Ovary (tissue), 3 donors: ENCODE measurements around the gene GPR183.

ENCODE experiments used
- POLR2A ChIP-seq: fragments of 450-650 bp; IDR thresholded peaks from one replicate; pipeline ENCODE4 v1.6.1; 2017; ENCODE audit warnings: antibody characterized with exemption, mild to moderate bottlenecking, moderate library complexity
- TF ChIP-seq, protein P1 (sequence below), 3 donors: fragments of 450-650 bp in 2 of 3; fragments of 200-600 bp in 1 of 3; IDR thresholded peaks; one replicate each; pipeline versions ENCODE4 v1.5.1 to v1.8.0; 2016 to 2022; ENCODE audit warnings: antibody characterized with exemption in 3 of 3, mild to moderate bottlenecking in 1 of 3
- donor health status: DM: no; HTN: no; CAD: no.

GRCh38 chr13:99246100-99246499 lies 61.1 kb downstream of the GPR183 start:
- TF ChIP-seq, protein P1, sequence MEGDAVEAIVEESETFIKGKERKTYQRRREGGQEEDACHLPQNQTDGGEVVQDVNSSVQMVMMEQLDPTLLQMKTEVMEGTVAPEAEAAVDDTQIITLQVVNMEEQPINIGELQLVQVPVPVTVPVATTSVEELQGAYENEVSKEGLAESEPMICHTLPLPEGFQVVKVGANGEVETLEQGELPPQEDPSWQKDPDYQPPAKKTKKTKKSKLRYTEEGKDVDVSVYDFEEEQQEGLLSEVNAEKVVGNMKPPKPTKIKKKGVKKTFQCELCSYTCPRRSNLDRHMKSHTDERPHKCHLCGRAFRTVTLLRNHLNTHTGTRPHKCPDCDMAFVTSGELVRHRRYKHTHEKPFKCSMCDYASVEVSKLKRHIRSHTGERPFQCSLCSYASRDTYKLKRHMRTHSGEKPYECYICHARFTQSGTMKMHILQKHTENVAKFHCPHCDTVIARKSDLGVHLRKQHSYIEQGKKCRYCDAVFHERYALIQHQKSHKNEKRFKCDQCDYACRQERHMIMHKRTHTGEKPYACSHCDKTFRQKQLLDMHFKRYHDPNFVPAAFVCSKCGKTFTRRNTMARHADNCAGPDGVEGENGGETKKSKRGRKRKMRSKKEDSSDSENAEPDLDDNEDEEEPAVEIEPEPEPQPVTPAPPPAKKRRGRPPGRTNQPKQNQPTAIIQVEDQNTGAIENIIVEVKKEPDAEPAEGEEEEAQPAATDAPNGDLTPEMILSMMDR (IDR thresholded peaks at IDR 0.05) = no peak
- no peak for TF ChIP-seq POLR2A
